ENCODE measurements around the gene HYAL3. TPM values are rescaled to one million over a fixed set of nuclear protein-coding genes. Genes with fewer than 3 reads are reported as not detected.

HYAL3 gene
- total and polyA plus RNA-seq, 2 of the 13 experiments (the other 11 are each of a cell fraction or from before 2014, with no cell fraction given) = 5.5 to 10.4 TPM

DNA sequence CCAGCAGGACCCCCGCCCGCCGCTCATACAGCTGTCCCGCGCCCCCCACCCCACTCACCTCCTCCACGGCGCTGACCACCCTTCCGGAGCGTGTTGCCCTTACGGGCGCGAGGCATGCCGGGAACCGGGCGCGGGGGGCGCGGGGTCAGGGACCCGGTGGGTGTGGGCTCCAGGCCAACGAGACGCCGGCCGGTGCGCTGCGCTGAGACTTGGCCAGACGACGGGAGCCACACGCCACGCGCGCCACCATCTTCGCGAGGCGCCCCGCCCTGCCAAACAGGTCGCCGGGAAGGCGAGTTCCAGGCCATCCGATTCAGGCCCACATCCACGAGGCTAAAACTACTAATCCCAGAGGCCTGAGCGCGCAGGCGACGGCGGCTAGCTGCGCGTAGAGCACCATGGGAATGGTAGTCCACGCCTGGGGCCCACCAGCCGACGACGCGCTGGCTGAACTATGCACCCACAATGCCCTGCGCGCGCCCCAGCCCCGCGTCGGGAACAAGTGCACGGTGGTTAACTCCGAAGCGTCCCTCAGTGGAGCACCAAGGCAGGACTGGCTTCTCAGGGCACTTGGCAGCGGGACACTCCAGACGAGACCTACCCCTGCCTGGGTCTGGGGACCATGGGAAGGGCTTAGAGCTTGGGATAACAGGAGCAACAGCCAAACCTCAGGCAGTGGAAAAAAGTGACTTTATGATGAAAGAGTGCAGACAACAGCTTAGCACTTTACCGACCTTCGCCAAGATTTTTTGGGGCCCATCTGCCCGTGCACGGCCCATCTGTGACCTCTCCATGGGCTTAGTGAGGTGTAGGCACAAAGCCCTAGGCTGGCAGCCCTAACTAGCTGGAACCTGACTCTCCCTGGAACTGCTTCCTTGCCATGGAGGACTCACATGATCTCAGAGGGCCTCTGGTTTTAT, 6.8 kb downstream of the HYAL3 start, which contains the start of gene IFRD2 (continued):
- no peak for TF ChIP-seq ZBTB40 (IDR thresholded peaks at IDR 0.05)
- TF ChIP-seq ZBTB40 (CRISPR knock-in tag; IDR thresholded peaks at IDR 0.05) = no peak; the same call in 1 of the 2 replicates
- TF ChIP-seq DMTF1 (CRISPR knock-in tag; IDR thresholded peaks at IDR 0.05) = 0 out of 2 replicates have a peak, but pooled peaks have one; percentile 39
- TF ChIP-seq, protein P1, sequence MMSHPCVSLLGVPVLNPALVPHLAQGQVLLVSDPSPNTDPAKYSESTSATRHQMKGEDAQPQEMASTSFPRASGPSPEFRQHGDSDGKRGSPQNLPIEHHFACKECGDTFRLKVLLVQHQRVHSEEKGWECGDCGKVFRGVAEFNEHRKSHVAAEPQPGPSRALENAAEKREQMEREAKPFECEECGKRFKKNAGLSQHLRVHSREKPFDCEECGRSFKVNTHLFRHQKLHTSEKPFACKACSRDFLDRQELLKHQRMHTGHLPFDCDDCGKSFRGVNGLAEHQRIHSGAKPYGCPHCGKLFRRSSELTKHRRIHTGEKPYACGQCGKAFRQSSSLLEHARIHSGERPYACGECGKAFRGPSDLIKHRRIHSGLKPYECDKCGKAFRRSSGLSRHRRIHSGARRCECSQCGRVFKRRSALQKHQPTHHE (CRISPR knock-in tag; IDR thresholded peaks at IDR 0.05; ENCODE audit: borderline replicate concordance) = no peak
- TF ChIP-seq SOX13 (IDR thresholded peaks at IDR 0.05) = no peak
- TF ChIP-seq SOX13 (CRISPR knock-in tag; conservative IDR thresholded peaks at IDR 0.05 in 1 of 2, IDR thresholded peaks at IDR 0.05 in 1 of 2) = peak in 1 of 2 experiments; percentile 22; a peak in 2 of 4 replicates
- TF ChIP-seq RARG (CRISPR knock-in tag; IDR thresholded peaks at IDR 0.05; ENCODE audit: low read depth) = no peak
- TF ChIP-seq YEATS4 (CRISPR knock-in tag; IDR thresholded peaks at IDR 0.05; ENCODE audit: borderline replicate concordance) = peak; percentile 53; the same call in 1 of the 2 replicates
- peak; percentile 81 for TF ChIP-seq ZBTB38 (CRISPR knock-in tag; IDR thresholded peaks at IDR 0.05)
- no peak for TF ChIP-seq ZNF34 (CRISPR knock-in tag; IDR thresholded peaks at IDR 0.05; ENCODE audit: borderline replicate concordance)
- no peak for TF ChIP-seq ZNF7 (CRISPR knock-in tag; IDR thresholded peaks at IDR 0.05)
- peak; percentile 97 for TF ChIP-seq KDM2A (CRISPR knock-in tag; IDR thresholded peaks at IDR 0.05; ENCODE audit: borderline replicate concordance, low read depth)
